HEK293 (cell line): ENCODE results near the gene GALNT8.

ENCODE experiments used
- CTCF ChIP-seq: fragments of 450-650 bp; formaldehyde crosslinking; IDR thresholded peaks from 2 replicates; pipeline ENCODE4 v1.5.1; 2016; ENCODE audit warnings: missing biosample characterization, missing genetic modification characterization
- HOXA7 ChIP-seq: sonication (generic); formaldehyde crosslinking; IDR thresholded peaks from 2 replicates; pipeline ENCODE4 v1.8.1; 2022; ENCODE audit warnings: missing genetic modification reagents, borderline replicate concordance
- ZBTB7A ChIP-seq: fragments of 450-650 bp; formaldehyde crosslinking; IDR thresholded peaks from 2 replicates; pipeline ENCODE4 v1.5.1; 2016; ENCODE audit warnings: low read depth, missing biosample characterization, missing genetic modification characterization
- ZNF354C ChIP-seq: fragments of 450-650 bp; formaldehyde crosslinking; IDR thresholded peaks from 2 replicates; pipeline ENCODE4 v1.5.1; 2016; ENCODE audit warnings: missing biosample characterization, missing genetic modification characterization, low read depth, borderline replicate concordance
- ZNF747 ChIP-seq: fragments of 450-650 bp; formaldehyde crosslinking; IDR thresholded peaks from 2 replicates; pipeline ENCODE4 v1.5.1; 2016; ENCODE audit warnings: missing biosample characterization, missing genetic modification characterization

- TF ChIP-seq ZBTB7A (tag by site-specific recombination) (no peak), HOXA7 (CRISPR knock-in tag) (no peak), CTCF (tag by site-specific recombination) (no peak), ZNF747 (tag by site-specific recombination) (no peak), ZNF354C (tag by site-specific recombination) (no peak)
These were observed 16.5 kb upstream of the GALNT8 start for GRCh38 chr12:4703676-4704075.
